H9 (cell line): Measurements from ENCODE around the gene COL4A2. TPM values are rescaled to one million over a fixed set of nuclear protein-coding genes. Genes with fewer than 3 reads are reported as not detected.

Source experiments
- DNase-seq: peaks from one replicate; pipeline ENCODE4 v3.0.0-alpha.2; 2017
- H2AFZ ChIP-seq: one replicate; pipeline ENCODE4 v1.6.1; 2013; ENCODE audit warnings: mild to moderate bottlenecking, low read length, control low read depth, moderate library complexity
- H2AK5ac ChIP-seq: 2 replicates; pipeline ENCODE4 v1.6.1; 2013; ENCODE audit warnings: low read length, control low read depth, mixed read lengths; ENCODE audit not compliant: insufficient read length
- H2BK120ac ChIP-seq: one replicate; pipeline ENCODE4 v1.6.1; 2013; ENCODE audit warnings: low read depth, mild to moderate bottlenecking, low read length, control low read depth, inconsistent platforms; ENCODE audit not compliant: poor library complexity, severe bottlenecking
- H2BK12ac ChIP-seq: 2 replicates; pipeline ENCODE4 v1.6.1; 2013; ENCODE audit warnings: low read length, control low read depth, mixed read lengths, low read depth; ENCODE audit not compliant: insufficient read length
- H2BK15ac ChIP-seq: 2 replicates; pipeline ENCODE4 v1.6.1; 2013; ENCODE audit warnings: low read depth, low read length, control low read depth
- H2BK20ac ChIP-seq: one replicate; pipeline ENCODE4 v1.6.1; 2013; ENCODE audit warnings: low read depth, mild to moderate bottlenecking, low read length, control low read depth, inconsistent platforms; ENCODE audit not compliant: poor library complexity, severe bottlenecking
- H2BK5ac ChIP-seq: 2 replicates; pipeline ENCODE4 v1.6.1; 2013; ENCODE audit warnings: low read length, control low read depth, mixed read lengths; ENCODE audit not compliant: insufficient read length
- H3K14ac ChIP-seq: 2 replicates; pipeline ENCODE4 v1.6.1; 2013; ENCODE audit warnings: low read length, control low read depth; ENCODE audit not compliant: insufficient read depth
- H3K18ac ChIP-seq: 2 replicates; pipeline ENCODE4 v1.6.1; 2013; ENCODE audit warnings: low read depth, mild to moderate bottlenecking, mixed read lengths, low read length, control low read depth; ENCODE audit not compliant: insufficient read length
- H3K23ac ChIP-seq: 2 replicates; pipeline ENCODE4 v1.6.1; 2013; ENCODE audit warnings: low read length, control low read depth, mixed read lengths, low read depth; ENCODE audit not compliant: insufficient read length
- H3K23me2 ChIP-seq: 2 replicates; pipeline ENCODE4 v1.6.1; 2013; ENCODE audit warnings: low read depth, mild to moderate bottlenecking, mixed read lengths, low read length, control low read depth; ENCODE audit not compliant: insufficient read length, poor library complexity, severe bottlenecking
- H3K27ac ChIP-seq: 2 replicates; pipeline ENCODE4 v1.5.1; 2013; ENCODE audit warnings: low read length, control low read depth, mixed read lengths, low read depth; ENCODE audit not compliant: insufficient read length
- H3K27me3 ChIP-seq: 2 replicates; pipeline ENCODE4 v1.6.1; 2013; ENCODE audit warnings: low read length, control low read depth, inconsistent platforms; ENCODE audit not compliant: insufficient read depth
- H3K4ac ChIP-seq: 2 replicates; pipeline ENCODE4 v1.6.1; 2013; ENCODE audit warnings: low read depth, mild to moderate bottlenecking, control low read depth, inconsistent platforms, low read length, moderate library complexity
- H3K4me1 ChIP-seq: 2 replicates; pipeline ENCODE4 v1.6.1; 2013; ENCODE audit warnings: low read length, control low read depth, inconsistent platforms; ENCODE audit not compliant: insufficient read depth
- H3K4me2 ChIP-seq: 2 replicates; pipeline ENCODE4 v1.6.1; 2013; ENCODE audit warnings: low read length, control low read depth, mixed read lengths; ENCODE audit not compliant: insufficient read length, insufficient read depth
- H3K56ac ChIP-seq: 2 replicates; pipeline ENCODE4 v1.6.1; 2013; ENCODE audit warnings: low read depth, mild to moderate bottlenecking, mixed read lengths, low read length, control low read depth; ENCODE audit not compliant: insufficient read length
- H3K79me1 ChIP-seq: 2 replicates; pipeline ENCODE4 v1.6.1; 2013; ENCODE audit warnings: low read depth, mild to moderate bottlenecking, moderate library complexity, low read length, control low read depth, inconsistent platforms; ENCODE audit not compliant: insufficient read depth, poor library complexity, severe bottlenecking
- H3K79me2 ChIP-seq: 2 replicates; pipeline ENCODE4 v1.6.1; 2013; ENCODE audit warnings: low read length, control low read depth, inconsistent platforms; ENCODE audit not compliant: insufficient read depth
- H3K9ac ChIP-seq: 2 replicates; pipeline ENCODE4 v1.6.1; 2013; ENCODE audit warnings: low read length, control low read depth, mixed read lengths; ENCODE audit not compliant: insufficient read length; ENCODE audit errors: extremely low read depth
- H3K9me3 ChIP-seq: one replicate; pipeline ENCODE4 v1.6.1; 2013; ENCODE audit warnings: low read depth, low read length, inconsistent platforms; ENCODE audit not compliant: control insufficient read depth
- H3T11ph ChIP-seq: one replicate; pipeline ENCODE4 v1.6.1; 2013; ENCODE audit warnings: mild to moderate bottlenecking, low read length, control low read depth, inconsistent platforms
- H4K20me1 ChIP-seq: one replicate; pipeline ENCODE4 v1.6.1; 2013; ENCODE audit not compliant: control insufficient read depth, insufficient read length, insufficient read depth
- H4K5ac ChIP-seq: 2 replicates; pipeline ENCODE4 v1.6.1; 2013; ENCODE audit warnings: low read depth, mild to moderate bottlenecking, mixed read lengths, low read length, control low read depth; ENCODE audit not compliant: insufficient read length
- H4K8ac ChIP-seq: replicated peaks from 2 replicates; pipeline ENCODE4 v1.6.1; 2013; ENCODE audit warnings: low read length, control low read depth, mixed read lengths, low read depth; ENCODE audit not compliant: insufficient read length
- H4K91ac ChIP-seq: 2 replicates; pipeline ENCODE4 v1.6.1; 2013; ENCODE audit warnings: low read depth, mild to moderate bottlenecking, moderate library complexity, mixed read lengths, low read length, control low read depth; ENCODE audit not compliant: insufficient read length
- H3K27ac Mint-ChIP-seq, 3 experiments: 2 replicates in 2 of 3; 3 replicates in 1 of 3; pipeline ENCODE4 v1.8.0; 2020 to 2021; ENCODE audit warnings: mixed read lengths in 3 of 3, mild to moderate bottlenecking in 1 of 3, moderate library complexity in 1 of 3
- H3K27me3 Mint-ChIP-seq: 2 replicates; pipeline ENCODE4 v1.8.0; 2021; ENCODE audit warnings: low read depth, mild to moderate bottlenecking, moderate library complexity, mixed read lengths
- H3K36me3 Mint-ChIP-seq, 3 experiments: 2 replicates in 2 of 3; 3 replicates in 1 of 3; pipeline ENCODE4 v1.8.0; 2020 to 2021; ENCODE audit warnings: low read depth in 3 of 3, mixed read lengths in 3 of 3; ENCODE audit not compliant: insufficient read depth in 1 of 3
- H3K4me1 Mint-ChIP-seq, 2 experiments: 2 replicates each; pipeline ENCODE4 v1.8.0; 2020; ENCODE audit warnings: mixed read lengths in 2 of 2
- H3K4me3 Mint-ChIP-seq, 2 experiments: 2 replicates in 1 of 2; 3 replicates in 1 of 2; pipeline ENCODE4 v1.8.0; 2020 to 2021; ENCODE audit warnings: mild to moderate bottlenecking in 2 of 2, mixed read lengths in 2 of 2, moderate library complexity in 1 of 2
- H3K9me3 Mint-ChIP-seq, 2 experiments: 2 replicates in 1 of 2; 3 replicates in 1 of 2; pipeline ENCODE4 v1.8.0; 2020; ENCODE audit warnings: mild to moderate bottlenecking in 2 of 2, mixed read lengths in 2 of 2, moderate library complexity in 1 of 2
- WGBS: extraction: QIAGEN DNeasy Blood & Tissue Kit; methylation state at CpG from one replicate; pipeline ENCODE4 v1.1.7; 2013; ENCODE audit warnings: missing lambda C conversion rate, low lambda C conversion rate, mixed read lengths; ENCODE audit not compliant: insufficient read length; ENCODE audit errors: extremely low coverage; 5-methylcytosine and 5-hydroxymethylcytosine counted together
- total RNA-seq: library from RNA; stranded (reverse); gene quantifications from 2 replicates; pipeline ENCODE4 v1.2.1, GENCODE V29; 2021
- TF ChIP-seq, protein P1 (sequence below): fragments of 200-600 bp; sonication (generic); conservative IDR thresholded peaks from 3 replicates; pipeline ENCODE4 v1.8.0; 2021; ENCODE audit warnings: antibody characterized with exemption, mild to moderate bottlenecking

COL4A2 gene
- total RNA-seq, 1 experiment from 2014 or later = 76.5 TPM

DNA sequence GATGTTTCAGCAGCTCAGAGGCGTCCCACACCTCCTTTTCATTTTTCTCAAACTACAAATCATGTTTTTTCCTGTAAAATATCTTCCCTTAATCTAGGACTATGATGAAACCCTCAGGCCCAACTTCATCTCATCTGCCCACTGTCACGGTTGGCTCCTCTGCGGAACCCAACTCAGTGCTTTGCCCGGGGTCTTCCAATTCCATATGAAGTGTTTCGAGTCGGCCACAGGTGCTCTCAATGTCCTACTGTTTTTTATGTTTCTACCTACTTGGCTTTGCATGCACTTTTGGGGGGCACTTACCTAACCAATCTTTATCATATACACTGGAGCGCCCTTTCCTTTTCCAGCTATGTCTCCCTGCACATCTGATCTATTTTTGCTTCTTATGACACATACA is 28.2 kb upstream of the COL4A2 start:
- H2AFZ ChIP-seq = no peak overlapping the region
- no peaks in the 10 kb centered on the region for H3K79me1 ChIP-seq
- peaks cover 9 to 12% of the 10 kb centered on the region in 2 experiments for H3K4me1 Mint-ChIP-seq
- H3K79me2 ChIP-seq = peaks cover 1% of the 10 kb centered on the region; the same call in 1 of the 2 replicates
- no peak overlapping the region for H3K4me3 Mint-ChIP-seq
- no peak overlapping the region for H2BK20ac ChIP-seq
- TF ChIP-seq, protein P1, sequence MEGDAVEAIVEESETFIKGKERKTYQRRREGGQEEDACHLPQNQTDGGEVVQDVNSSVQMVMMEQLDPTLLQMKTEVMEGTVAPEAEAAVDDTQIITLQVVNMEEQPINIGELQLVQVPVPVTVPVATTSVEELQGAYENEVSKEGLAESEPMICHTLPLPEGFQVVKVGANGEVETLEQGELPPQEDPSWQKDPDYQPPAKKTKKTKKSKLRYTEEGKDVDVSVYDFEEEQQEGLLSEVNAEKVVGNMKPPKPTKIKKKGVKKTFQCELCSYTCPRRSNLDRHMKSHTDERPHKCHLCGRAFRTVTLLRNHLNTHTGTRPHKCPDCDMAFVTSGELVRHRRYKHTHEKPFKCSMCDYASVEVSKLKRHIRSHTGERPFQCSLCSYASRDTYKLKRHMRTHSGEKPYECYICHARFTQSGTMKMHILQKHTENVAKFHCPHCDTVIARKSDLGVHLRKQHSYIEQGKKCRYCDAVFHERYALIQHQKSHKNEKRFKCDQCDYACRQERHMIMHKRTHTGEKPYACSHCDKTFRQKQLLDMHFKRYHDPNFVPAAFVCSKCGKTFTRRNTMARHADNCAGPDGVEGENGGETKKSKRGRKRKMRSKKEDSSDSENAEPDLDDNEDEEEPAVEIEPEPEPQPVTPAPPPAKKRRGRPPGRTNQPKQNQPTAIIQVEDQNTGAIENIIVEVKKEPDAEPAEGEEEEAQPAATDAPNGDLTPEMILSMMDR = no peak
- no peaks in the 10 kb centered on the region for H3K27me3 ChIP-seq
- H4K91ac ChIP-seq = no peak overlapping the region
- no peak overlapping the region for H3K4me2 ChIP-seq
- no peak overlapping the region for H3K23ac ChIP-seq
- no peak overlapping the region for H3K9ac ChIP-seq
- H3K27ac Mint-ChIP-seq = no peak overlapping the region; a peak in 1 of 7 replicates
- no peak for DNase-seq
- H3K27ac ChIP-seq = no peak overlapping the region
- H3K14ac ChIP-seq = no peak overlapping the region
- no peaks in the 10 kb centered on the region for H3K9me3 ChIP-seq
- no peak overlapping the region for H4K8ac ChIP-seq
- no peak overlapping the region for H2BK5ac ChIP-seq
- no peaks in the 10 kb centered on the region for H3K27me3 Mint-ChIP-seq
- no peak overlapping the region for H4K5ac ChIP-seq
- no peaks in the 10 kb centered on the region for H3K9me3 Mint-ChIP-seq
- no peak overlapping the region for H2BK15ac ChIP-seq
- no peak overlapping the region for H3K18ac ChIP-seq
- no peak overlapping the region for H3K56ac ChIP-seq
- no peak overlapping the region for H3K4ac ChIP-seq
- WGBS = no CpG with 5 or more reads among the region's 7 CpGs
- H2AK5ac ChIP-seq = no peak overlapping the region
- no peaks in the 10 kb centered on the region for H3K4me1 ChIP-seq
- H3K23me2 ChIP-seq = no peaks in the 10 kb centered on the region
- no peak overlapping the region for H2BK120ac ChIP-seq
- H3K36me3 Mint-ChIP-seq = no peaks in the 10 kb centered on the region; a peak in 1 of 7 replicates
- H4K20me1 ChIP-seq = no peaks in the 10 kb centered on the region
- H3T11ph ChIP-seq = no peak overlapping the region
- no peak overlapping the region for H2BK12ac ChIP-seq
